H1 (cell line): ENCODE results near the gene LMX1A. TPM values are rescaled to one million over a fixed set of nuclear protein-coding genes. Genes with fewer than 3 reads are reported as not detected.

ENCODE experiments used
- BRCA1 ChIP-seq: IDR thresholded peaks from 2 replicates; pipeline ENCODE4 v1.6.1; 2012; ENCODE audit warnings: low read depth, low read length, improper control_type of control experiment
- FOSL1 ChIP-seq: IDR thresholded peaks from 2 replicates; pipeline ENCODE4 v1.6.1; 2011; ENCODE audit warnings: mild to moderate bottlenecking, low read depth, low read length, moderate library complexity; ENCODE audit not compliant: insufficient read depth
- RBBP5 ChIP-seq: IDR thresholded peaks from 2 replicates; pipeline ENCODE4 v1.7.1; 2012; ENCODE audit warnings: low read depth, mild to moderate bottlenecking, inconsistent platforms, low read length, moderate library complexity, borderline replicate concordance
- polyA plus RNA-seq, 7 experiments: library from polyadenylated mRNA; depleted of rRNA in 3 of 7; stranded (reverse) in 5 of 7; unstranded in 2 of 7; fragments of >200 nt in 5 of 7; fragments of 200-250 nt in 2 of 7; gene quantifications; 1 replicate in 5 of 7; 2 replicates in 1 of 7; 4 replicates in 1 of 7; pipeline versions ENCODE4 v1.2.1 to v1.2.3, GENCODE V29; 2011 to 2013; ENCODE audit warnings: missing spikeins in 2 of 7, mixed read lengths in 2 of 7
- total RNA-seq: library from RNA; stranded (reverse); fragmentation: NEBNext Ultra II Directional; extraction: Animal tissue kit (Norgen Biotek cat#: 25700); gene quantifications from 2 replicates; pipeline ENCODE4 v1.2.1, GENCODE V29; 2021
- TF ChIP-seq, protein P1 (sequence below): fragments of 300-600 bp; sonication (generic); IDR thresholded peaks from 2 replicates; pipeline ENCODE4 v1.7.1; 2012; ENCODE audit warnings: low read length, moderate library complexity, mild to moderate bottlenecking, inconsistent platforms; ENCODE audit not compliant: insufficient replicate concordance

Gene LMX1A
- total and polyA plus RNA-seq, 2 of the 8 experiments (the other 6 are each of a cell fraction or from before 2014, with no cell fraction given), result not detected

DNA sequence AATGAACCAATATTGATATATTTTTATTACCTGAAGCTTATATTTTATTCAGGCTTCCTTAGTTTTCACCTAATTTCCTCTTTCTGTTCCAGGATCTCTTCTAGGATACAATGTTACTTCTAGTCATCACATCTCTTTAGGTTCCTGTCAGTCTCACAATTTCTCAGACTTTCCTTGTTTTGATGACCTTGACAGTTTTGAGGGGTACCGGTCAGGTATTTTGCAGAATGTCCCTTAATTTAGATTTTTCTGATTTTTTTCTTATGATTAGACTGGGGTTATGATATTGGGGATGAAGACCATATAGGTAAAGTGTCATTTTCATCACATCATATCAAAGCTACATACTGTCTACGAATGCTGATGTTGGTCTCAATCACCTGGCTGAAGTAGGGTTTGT lies 167.5 kb downstream of the LMX1A start (continued):
- TF ChIP-seq, protein P1, sequence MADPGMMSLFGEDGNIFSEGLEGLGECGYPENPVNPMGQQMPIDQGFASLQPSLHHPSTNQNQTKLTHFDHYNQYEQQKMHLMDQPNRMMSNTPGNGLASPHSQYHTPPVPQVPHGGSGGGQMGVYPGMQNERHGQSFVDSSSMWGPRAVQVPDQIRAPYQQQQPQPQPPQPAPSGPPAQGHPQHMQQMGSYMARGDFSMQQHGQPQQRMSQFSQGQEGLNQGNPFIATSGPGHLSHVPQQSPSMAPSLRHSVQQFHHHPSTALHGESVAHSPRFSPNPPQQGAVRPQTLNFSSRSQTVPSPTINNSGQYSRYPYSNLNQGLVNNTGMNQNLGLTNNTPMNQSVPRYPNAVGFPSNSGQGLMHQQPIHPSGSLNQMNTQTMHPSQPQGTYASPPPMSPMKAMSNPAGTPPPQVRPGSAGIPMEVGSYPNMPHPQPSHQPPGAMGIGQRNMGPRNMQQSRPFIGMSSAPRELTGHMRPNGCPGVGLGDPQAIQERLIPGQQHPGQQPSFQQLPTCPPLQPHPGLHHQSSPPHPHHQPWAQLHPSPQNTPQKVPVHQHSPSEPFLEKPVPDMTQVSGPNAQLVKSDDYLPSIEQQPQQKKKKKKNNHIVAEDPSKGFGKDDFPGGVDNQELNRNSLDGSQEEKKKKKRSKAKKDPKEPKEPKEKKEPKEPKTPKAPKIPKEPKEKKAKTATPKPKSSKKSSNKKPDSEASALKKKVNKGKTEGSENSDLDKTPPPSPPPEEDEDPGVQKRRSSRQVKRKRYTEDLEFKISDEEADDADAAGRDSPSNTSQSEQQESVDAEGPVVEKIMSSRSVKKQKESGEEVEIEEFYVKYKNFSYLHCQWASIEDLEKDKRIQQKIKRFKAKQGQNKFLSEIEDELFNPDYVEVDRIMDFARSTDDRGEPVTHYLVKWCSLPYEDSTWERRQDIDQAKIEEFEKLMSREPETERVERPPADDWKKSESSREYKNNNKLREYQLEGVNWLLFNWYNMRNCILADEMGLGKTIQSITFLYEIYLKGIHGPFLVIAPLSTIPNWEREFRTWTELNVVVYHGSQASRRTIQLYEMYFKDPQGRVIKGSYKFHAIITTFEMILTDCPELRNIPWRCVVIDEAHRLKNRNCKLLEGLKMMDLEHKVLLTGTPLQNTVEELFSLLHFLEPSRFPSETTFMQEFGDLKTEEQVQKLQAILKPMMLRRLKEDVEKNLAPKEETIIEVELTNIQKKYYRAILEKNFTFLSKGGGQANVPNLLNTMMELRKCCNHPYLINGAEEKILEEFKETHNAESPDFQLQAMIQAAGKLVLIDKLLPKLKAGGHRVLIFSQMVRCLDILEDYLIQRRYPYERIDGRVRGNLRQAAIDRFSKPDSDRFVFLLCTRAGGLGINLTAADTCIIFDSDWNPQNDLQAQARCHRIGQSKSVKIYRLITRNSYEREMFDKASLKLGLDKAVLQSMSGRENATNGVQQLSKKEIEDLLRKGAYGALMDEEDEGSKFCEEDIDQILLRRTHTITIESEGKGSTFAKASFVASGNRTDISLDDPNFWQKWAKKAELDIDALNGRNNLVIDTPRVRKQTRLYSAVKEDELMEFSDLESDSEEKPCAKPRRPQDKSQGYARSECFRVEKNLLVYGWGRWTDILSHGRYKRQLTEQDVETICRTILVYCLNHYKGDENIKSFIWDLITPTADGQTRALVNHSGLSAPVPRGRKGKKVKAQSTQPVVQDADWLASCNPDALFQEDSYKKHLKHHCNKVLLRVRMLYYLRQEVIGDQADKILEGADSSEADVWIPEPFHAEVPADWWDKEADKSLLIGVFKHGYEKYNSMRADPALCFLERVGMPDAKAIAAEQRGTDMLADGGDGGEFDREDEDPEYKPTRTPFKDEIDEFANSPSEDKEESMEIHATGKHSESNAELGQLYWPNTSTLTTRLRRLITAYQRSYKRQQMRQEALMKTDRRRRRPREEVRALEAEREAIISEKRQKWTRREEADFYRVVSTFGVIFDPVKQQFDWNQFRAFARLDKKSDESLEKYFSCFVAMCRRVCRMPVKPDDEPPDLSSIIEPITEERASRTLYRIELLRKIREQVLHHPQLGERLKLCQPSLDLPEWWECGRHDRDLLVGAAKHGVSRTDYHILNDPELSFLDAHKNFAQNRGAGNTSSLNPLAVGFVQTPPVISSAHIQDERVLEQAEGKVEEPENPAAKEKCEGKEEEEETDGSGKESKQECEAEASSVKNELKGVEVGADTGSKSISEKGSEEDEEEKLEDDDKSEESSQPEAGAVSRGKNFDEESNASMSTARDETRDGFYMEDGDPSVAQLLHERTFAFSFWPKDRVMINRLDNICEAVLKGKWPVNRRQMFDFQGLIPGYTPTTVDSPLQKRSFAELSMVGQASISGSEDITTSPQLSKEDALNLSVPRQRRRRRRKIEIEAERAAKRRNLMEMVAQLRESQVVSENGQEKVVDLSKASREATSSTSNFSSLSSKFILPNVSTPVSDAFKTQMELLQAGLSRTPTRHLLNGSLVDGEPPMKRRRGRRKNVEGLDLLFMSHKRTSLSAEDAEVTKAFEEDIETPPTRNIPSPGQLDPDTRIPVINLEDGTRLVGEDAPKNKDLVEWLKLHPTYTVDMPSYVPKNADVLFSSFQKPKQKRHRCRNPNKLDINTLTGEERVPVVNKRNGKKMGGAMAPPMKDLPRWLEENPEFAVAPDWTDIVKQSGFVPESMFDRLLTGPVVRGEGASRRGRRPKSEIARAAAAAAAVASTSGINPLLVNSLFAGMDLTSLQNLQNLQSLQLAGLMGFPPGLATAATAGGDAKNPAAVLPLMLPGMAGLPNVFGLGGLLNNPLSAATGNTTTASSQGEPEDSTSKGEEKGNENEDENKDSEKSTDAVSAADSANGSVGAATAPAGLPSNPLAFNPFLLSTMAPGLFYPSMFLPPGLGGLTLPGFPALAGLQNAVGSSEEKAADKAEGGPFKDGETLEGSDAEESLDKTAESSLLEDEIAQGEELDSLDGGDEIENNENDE, result no peak
- no peak for TF ChIP-seq RBBP5
- TF ChIP-seq BRCA1, result no peak
- TF ChIP-seq FOSL1, result no peak
